Measurements from ENCODE around the gene DOCK2.

GRCh38 chr5:169721771-169722170, 84.7 kb downstream of the DOCK2 start:
- peak in 1 of 3 experiments; percentile 17 for TF ChIP-seq CTCF (optimal IDR thresholded peaks at IDR 0.05 in 1 of 3, IDR thresholded peaks at IDR 0.05 in 1 of 3, conservative IDR thresholded peaks at IDR 0.05 in 1 of 3; ENCODE audit: extremely low read depth in 1 of 3, insufficient read depth in 2 of 3, low read length in 3 of 3)
- TF ChIP-seq EZH2 (IDR thresholded peaks at IDR 0.05; ENCODE audit: low read length), result no peak

Measured in keratinocyte (primary cell).